Measurements from ENCODE around the gene UQCRC1.

UQCRC1 gene

GRCh38 chr3:48569808-48570450 lies 39.5 kb downstream of the UQCRC1 start:
- no peak for DNase-seq

DNA sequence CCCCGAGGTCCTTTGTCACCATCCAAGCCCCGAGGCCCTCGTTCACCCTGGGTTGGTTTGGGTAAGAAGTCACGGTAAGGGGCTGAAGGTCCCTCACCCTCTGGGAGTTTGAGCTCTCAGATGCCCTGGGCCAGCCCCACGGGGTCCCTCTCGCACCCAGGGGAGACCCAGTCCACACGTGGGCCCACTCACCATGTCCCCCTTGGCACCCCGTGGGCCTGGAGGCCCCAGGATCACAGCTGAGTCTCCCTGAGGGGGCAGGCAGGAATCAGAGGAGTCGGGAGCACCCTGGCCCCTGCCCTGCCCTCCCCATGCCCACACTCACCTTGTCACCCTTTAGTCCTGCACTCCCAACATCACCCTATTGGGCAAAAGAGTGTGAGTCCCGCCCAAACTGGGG lies 40.0 kb downstream of the UQCRC1 start:
- no peak for DNase-seq

GRCh38 chr3:48568476-48568875 lies 41.0 kb downstream of the UQCRC1 start:
- DNase-seq = no peak

- no peak for DNase-seq
Observed at GRCh38 chr3:48567500-48567899, 41.9 kb downstream of the UQCRC1 start.

DNA sequence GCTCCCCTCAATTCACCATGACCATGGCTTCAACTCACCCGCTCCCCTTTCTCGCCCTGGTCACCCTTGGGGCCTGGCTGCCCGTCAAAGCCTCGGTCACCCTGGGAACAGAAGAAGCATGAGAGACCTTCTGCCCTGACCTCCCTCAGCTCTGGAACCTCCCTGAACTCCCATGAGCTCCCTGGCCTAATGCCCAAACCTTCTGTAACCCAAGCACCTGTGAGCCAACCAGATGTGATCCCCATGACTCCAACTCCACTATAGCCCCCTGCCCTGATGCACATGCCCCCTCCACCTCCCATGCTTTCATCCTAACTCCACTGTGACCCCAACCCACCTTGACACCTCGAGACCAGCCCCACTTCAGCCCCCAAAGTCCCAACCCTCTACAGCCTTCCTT lies 42.4 kb downstream of the UQCRC1 start:
- no peak for DNase-seq

DNA sequence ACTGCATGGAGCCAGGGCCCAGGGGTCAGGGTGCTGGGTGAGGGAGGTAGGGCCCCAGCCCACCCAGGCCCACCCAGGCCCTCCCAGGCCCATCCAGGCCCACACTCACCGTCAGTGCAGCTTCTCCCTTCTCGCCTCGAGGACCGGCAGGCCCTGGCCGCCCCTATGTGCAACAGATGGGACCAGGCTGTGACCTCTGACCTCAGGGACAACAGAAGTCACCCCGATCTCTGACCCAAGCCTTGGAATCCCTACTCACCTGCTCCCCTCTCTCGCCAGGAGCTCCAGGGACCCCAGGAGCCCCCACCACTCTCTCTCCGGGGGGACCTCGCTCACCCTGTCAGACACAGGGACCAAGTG lies 43.1 kb downstream of the UQCRC1 start:
- DNase-seq = no peak

DNA sequence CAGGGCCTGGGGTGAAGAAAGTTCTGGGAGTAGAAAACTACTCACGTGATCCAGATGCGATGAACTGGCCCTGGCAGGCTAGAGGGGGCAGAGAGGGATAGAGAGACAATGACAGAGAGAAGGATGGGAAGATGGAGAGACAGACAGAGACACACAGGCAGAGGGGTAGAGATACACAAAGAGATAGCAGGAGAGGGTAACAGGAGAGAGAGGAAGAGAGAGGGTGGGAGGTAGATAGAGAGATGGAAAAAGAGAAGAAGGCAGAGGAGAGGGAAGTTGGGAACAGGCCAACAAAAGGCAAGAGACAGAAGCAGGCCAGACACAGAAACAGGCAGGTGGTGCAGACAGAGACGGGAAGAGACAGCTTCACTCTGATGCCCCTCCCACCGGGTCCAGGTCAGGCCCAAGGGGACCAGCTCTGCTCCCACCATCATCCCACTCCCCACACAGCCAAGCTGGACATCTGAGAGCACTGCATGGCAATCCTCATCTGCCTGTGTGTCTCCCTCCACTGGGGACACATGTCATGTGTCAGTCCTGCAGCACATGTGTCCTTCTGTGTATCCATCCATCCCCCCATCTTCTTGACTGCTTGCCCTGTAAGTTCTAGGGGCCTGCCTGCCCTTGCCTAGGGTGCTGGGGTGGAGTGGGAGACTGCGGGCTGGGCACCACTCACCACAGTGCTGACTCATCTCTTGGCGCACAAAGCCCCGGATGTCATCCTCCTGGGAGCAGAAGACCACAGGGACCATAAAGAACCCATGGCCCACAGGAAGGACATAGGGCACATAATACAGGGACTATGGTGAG lies 43.6 kb downstream of the UQCRC1 start:
- DNase-seq = no peak

DNA sequence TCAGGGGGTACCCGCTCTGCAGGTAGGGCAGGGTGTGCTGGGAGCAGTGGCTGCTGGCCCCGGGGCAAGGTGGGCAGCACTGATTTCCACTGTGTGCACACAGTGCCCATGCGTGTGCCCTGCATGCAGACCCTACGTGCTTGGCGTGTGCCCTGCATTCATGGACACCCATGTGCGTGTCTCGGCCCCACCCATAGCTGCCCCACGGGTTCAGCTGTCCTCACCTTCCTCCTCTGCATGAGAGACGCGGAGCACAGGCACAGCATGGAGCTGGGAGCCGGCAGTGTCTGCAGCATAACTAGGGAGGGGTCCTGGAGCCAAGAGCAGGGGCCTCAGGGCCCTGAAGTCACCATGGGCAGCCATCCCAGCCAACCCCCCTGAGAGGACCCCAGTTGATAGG lies 44.3 kb downstream of the UQCRC1 start:
- DNase-seq = no peak

GRCh38 chr3:48564667-48565066 lies 44.8 kb downstream of the UQCRC1 start:
- no peak for DNase-seq

DNA sequence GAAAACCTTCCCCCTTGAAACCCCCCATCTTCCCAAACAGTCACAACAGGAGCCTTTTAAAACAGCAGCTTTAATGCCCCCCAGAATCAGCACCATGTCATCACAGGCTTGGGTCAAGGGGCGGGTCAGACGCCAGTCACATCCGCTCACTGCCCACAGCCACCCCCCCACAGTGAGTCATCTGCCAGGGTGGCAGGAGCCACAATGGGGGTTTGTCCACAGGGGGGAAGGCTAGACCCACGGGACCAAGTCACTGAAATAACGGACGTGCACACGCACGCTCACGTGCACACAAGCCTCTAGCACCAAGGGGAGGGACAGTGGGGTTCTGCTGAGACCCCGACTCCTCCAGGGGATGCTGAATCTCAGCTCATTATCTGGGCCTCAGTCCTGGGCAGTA lies 45.4 kb downstream of the UQCRC1 start:
- no peak for DNase-seq

- DNase-seq = no peak
Observed at GRCh38 chr3:48563382-48563918, 46.0 kb downstream of the UQCRC1 start, which contains the start of gene UCN2. Gene UCN2 (minus strand): TSS chr3:48563781. CDS start chr3:48563124, 657 bp downstream.

GRCh38 chr3:48562367-48563095 lies 46.9 kb downstream of the UQCRC1 start:
- no peak for DNase-seq

GRCh38 chr3:48561045-48561736 lies 48.3 kb downstream of the UQCRC1 start:
- no peak for DNase-seq

- DNase-seq = no peak
Observed at GRCh38 chr3:48560648-48561018, 48.8 kb downstream of the UQCRC1 start.

- no peak for DNase-seq
Observed at GRCh38 chr3:48558493-48559134, 50.8 kb downstream of the UQCRC1 start.

DNA sequence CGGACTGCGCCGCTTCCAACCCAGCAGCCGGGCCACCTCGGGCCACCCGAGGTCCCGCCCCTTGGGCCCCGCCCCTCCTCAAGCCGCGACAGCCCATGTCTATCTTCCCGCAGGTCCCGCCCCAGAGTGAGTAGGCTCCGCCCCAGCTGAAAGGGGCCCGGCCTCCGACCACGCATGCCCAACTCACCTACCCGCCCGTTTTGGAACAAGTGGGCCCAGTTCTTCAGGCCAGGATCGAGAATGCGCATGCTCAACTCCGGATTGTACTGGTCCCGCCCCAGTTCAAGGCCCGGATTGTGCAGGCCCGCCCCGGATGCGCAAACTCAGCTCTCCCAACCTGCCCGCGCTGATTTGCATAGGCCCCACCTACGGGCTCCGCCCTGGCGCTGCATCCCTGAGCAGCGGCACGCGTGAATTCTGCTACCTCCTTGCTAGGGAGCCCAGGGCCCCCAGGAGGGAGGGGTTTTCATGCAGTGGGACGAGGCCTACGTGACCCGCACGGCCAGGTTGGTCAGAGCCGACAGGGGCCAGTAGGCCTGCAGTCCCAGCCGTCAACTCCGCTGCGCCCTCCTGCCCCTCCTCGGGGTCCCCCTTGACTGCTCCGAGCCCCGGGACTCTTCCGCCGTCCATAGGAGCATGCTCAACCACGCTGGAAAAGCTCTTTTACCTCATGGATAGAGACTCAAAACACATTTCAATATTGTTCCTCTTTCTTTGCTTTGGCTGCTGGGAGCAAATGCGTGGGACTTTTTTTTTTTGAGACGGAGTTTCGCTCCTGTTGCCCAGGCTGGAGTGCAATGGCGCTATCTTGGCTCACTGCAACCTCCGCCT lies 52.4 kb downstream of the UQCRC1 start, which contains the start of gene PFKFB4:
Gene PFKFB4 (minus strand): TSS at position 8 of the 831 bp plus-strand sequence. CDS start 26 bp downstream, outside the sequence.
- DNase-seq = peak; percentile 99

- no peak for DNase-seq
Observed at GRCh38 chr3:48555949-48556795, 53.3 kb downstream of the UQCRC1 start.

- no peak for DNase-seq
Observed at GRCh38 chr3:48555231-48555948, 54.1 kb downstream of the UQCRC1 start.
